GM18508 (cell line): ENCODE data around the gene ZNF497.
"Not testable (repeated sequence)": the region's sequence is repeated elsewhere in the genome, so short reads cannot be mapped to it uniquely, and the experiment has no call there.

ENCODE experiments used
- ATAC-seq: cut with Tn5 transposase; IDR thresholded peaks from one replicate; pipeline ENCODE4 v1.9.1; 2021; ENCODE audit warnings: moderate number of reproducible peaks; ENCODE audit not compliant: insufficient read depth, unreplicated experiment

ZNF497 gene

DNA sequence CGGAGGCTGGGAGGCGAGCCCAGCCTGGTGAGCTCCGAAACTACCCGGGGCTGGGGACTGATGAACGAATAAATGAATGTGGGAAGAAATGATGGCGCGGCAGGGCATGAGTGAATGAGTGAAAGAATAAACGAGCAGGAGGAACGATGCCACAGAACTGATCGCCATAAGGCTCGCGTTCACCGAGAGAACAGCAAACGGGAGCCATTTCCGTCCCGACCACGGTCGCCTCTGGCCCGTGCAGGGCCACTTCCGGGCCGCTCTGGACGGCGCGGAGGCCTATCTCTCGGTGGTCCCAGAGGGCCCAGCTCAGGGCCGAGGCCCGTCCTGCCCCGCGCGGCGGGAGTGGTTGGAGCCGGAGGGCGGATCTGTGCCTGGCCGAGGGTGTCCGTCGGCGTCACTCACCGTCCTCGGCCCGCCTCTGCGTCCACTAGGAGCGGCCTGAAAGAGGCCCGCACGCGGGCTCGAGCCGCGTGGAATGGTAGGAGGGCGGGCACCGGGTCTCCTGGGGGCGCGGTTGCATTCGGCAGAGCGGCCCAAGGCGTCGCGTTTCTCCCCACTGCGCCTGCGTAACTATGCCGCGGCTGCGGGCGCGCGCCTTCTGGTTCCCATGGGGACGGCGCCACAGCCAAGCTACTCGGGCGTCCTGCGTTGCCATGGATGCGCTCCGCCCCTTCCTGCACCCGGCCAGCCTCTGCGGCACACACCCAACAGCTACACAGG is at the start of gene ZNF497:
Gene ZNF497, minus strand, starts transcription at position 480 of the 723 bp plus-strand sequence. CDS start 5,116 bp downstream, outside the sequence.
- ATAC-seq: peak; percentile 61

DNA sequence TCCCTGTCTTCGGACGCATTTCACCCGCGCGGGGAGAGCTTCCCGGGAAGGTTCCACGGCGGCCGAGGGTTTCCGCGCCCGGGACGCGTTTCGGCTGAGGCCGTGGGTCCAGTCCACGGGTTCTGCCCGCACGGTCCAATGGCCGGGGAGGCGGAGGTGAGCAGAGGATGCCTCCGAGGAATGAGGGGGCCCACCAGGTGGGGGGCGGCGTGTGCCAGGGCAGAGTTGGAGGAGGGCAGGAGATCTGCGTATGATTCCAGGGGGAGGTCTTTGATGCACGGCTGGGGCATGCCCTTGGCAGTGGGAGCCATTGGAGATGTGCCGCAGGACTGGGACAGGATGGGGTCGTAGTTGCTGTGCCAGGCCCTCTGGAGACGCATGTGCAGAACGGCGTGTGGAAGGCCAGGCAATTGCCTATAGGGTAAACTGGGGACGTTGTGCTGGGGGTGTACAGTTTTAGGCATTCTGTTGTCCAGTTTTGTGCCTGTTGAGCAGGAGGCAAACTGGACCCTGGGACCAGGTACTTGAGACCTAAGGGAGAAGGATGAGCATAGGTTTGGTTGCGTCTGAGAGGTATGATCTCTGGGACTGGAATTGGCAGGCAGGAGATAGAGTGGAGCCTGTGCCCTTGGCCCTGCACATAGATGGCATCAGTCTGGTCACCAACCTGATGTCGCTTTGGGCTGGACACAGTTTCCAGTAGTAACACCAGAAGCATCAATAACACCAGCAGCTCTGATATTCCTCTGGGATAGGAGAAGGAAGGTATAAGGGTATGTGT is 46.6 kb upstream of the ZNF497 start:
- no peak for ATAC-seq

DNA sequence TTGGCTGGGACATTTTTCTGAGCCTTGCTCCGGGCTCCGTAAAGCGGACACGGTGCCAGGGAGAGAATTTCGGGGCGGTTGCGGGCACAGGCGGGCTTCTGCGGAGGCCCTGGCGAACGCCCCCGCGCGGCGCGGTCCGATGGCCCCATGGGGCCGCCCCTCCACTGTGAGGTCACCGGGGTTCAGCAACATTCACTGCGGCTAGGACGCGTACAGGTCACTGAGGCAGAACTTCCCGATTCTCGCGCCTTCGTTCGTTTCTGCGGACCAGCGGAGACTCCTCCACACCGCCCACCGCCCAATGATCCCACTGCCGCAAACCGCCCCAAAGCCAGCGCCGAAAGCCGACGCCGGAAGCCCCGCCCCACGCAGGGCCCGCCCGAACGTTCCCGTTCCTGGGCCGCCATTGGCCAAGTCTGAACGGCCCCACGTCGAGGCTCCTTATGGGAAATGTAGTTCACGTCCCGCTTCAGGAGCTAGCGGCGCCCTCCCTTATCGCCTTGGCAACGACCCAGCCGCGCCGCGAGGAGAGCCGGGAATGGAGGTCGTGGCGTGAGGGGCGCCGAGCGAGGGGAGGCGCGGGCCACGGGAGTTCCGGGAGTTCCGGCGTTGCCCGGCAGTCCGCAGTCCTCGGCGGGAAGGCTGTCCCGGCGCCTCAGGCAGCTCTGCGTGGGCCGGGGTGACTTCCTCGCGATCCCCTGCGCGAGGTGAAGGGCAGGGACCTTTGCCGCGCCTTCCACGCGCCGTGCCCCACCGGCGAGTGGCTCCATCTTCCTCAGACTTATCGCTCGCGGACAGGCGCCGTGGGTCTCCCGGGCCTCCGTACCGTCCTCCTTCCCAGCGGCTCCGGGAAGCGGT is 45.8 kb upstream of the ZNF497 start, which contains the start of gene ZNF584:
Gene ZNF584, plus strand, starts transcription at position 498 of the 858 bp plus-strand sequence. CDS start 499 bp downstream, outside the sequence.
- no peak for ATAC-seq

DNA sequence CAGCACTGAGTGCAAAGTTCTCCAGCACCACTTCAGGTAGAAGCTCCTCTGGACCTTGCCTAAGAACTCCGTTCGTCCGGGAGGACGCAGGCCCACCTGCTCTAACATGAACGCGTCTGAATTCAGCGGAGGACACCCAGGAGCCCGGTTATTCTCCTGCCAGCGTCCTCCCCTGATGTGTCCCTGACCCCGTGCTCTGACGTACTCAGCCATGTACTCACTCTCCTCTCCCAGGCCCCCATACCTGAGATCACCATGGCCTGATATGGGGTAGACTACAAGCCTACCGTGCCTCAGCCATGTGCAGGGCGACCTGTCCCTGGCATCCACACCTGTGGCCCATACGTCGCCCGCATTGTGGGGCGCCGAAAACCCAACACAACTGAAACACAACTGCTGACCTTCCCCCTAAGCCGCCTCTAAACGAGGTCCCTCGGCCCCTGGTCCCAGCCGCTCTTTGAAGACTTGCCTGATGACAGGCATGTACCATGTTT is 45.2 kb upstream of the ZNF497 start:
- ATAC-seq: no peak

DNA sequence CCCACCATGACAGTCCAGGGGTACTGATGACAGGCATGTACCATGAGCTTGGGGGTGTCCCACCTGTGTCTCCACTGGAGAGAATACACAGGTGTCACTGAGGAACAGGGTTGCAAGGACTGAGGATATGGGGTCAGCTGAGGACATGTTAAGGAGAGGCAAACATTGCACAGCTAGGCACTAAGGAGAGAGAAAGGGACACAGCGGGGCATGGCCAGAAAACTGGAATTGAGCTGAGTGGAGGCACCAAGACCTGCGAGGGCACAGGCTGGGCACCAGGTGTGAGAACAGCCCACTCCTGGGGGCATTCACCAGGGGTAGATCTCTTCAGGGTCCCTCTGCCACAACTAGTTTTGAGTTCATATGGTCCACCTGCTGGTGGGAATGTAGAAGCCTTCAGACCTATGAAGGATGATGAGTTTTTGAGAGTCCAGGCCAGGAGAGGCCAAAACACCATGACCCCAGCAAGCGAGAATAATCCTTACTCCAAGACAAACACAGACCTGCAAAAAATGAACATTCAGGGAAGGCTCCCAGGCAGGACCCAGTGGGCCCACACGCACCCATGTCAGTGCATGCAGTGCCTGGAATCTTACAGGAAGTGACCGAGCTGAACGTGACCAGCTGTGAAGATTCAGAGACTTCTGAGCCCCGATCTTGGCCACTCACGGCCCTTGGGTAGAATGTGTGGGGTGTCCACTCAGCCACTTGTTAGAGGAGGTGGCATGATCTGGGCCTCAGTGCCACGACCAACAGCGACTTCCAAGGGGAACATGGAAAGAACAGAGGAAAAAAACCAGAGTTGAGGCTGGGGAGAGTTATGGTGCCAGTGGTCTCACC is 44.5 kb upstream of the ZNF497 start:
- ATAC-seq: no peak

DNA sequence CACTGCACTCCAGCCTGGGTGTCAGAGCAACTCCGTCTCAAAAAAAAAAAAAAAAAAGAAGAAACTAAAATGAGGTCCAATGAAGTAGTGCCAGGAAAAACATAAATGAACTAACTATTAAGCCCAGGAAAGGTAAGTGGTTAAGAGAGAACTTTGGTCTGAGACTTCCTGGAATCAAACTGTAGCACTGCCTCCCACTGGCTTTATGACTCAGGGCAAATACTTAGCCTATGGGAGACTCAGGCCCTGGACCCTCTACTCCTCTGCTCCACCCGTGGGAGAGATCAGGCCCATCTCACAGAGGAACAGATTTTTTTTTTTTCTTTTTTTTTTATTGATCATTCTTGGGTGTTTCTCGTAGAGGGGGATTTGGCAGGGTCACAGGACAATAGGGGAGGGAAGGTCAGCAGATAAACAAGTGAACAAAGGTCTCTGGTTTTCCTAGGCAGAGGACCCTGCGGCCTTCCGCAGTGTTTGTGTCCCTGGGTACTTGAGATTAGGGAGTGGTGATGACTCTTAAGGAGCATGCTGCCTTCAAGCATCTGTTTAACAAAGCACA is 41.4 kb upstream of the ZNF497 start:
- ATAC-seq: not testable (repeated sequence)

DNA sequence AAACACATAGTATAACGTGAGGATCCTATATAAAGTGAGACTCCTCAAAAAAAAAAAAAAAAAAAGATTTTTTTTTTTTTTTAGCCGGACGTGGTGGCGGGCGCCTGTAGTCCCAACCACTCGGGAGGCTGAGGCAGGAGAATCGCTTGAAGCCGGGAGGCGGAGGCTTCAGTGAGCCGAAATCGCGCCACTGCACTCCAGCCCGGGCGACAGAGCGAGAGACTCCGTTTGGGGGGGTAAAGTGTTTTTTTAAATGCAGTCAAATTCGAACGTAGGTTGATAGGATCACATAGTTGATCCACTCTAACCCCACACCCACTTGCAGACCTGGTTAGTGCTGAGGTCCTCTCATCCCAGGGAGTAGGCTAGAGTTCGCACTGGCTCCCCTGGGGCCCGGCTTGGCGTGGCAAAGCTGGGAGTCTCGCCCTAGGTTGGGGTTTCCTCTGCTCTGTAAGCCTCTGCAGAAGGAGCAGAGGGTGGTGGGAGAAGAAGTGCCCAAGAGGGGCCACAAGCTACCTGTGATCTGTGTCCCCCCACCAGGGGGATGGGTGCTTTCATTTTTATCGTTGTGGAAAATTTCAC is 39.4 kb upstream of the ZNF497 start:
- ATAC-seq: no peak

DNA sequence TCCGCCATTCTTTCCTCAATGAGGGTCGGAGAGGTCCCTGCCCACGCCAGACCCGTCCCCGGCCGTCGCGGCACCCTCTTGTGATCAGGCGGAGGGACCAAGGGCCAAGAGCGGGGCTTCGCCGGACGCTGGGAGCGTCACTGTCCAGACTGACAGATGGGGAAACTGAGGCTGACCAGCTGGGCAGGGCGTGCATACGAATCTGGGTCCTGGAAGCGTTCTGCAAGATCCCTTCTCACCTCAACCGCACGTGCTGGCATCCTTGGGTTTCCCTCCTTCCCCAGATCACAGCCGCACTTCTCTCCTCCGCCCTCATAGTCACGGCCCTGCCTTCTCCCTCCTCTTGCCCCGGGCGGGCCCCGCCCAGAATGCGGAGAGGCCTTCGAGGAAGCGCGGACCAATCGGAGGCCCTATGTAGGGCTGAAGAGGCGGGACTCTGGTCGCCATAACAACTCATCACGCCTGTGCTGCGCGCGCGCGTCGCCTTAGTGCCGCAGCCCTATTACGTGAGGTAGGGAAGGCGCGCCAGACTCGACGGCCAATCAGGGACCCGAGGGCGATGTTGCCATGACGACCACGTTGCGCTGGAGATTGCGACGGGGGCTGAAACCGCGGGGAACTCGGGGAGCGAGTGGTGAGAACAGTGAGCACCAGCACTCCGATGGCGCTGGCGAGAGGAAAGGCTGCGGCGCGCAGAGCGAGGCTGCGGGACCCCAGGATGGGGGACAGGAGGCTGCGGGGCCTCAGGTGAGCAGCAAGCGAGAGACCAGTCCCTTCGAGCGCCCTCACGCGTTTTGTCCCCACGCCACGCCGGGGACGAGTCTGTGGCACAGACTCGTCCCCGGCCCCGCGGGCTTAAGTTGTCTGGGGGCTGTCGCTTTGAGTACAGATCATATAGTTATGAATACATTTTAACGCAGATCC is 38.6 kb upstream of the ZNF497 start:
- ATAC-seq: peak; percentile 94

DNA sequence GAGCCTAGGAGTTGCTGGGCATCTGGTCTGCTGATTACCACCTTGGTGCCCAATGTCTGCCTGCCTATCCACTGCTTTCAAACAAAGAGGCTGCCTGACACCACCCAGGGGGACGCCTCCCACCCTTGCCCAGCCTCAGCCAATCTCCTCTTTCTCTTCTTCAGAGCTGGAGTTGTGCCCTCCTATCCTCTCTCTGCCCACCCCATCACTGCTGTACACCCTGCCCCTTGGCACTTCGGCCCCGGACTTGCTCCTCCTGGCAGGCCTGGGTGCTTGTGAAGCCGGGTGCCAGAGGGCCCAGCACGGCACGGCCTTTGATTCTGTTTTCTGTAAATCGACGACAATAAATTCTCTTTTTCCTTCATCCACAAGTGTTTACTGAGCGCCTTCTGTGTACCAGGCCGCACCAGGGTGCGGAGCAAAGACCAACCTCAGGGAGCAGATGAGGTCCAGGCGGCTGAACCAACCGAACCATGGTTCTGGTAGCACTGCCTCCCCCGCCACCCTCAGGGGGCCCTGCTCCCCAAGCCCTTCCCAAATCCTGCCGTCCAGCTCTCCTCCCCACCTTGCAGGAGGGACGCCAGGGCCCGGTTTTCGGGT is 37.9 kb upstream of the ZNF497 start:
- ATAC-seq: no peak

DNA sequence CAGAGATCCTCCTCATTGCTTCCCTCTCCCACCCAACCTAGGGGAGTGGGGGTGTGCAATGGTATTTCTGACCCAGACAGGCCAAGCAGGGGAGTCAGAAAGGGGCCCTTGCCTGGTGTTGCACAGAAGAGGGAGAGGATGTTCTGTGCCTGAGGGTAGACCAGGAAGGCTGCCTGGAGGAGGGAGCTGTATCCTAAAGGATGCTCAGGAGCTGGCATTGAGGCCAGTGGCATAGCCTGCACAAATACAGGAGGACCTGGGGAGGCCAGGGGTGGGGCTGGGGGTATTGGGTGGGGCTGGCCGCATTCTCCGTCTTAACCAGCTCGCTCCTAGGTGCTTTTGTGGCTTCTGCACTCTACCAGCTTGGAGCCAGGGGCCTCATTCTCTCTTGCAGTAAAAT is 37.4 kb upstream of the ZNF497 start:
- ATAC-seq: no peak

DNA sequence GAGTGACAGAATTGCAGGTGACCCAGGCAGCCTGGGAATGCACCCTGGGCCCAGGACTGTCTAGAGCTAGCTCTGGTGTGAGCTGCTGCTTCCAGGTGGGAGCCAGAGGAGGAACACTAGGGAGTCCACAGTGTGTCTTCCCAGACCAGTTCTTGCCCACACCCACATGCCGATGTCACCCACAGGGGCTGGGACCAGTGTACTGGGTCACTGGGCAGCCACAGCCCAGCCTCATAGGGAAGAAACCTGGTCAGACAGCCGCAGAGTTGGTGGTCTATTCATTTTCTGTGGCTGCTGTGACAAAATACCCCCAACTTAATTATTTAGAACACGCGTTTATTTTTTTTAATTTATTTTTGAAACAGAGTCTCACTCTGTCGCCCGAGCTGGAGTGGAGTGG is 36.0 kb upstream of the ZNF497 start:
- ATAC-seq: no peak

DNA sequence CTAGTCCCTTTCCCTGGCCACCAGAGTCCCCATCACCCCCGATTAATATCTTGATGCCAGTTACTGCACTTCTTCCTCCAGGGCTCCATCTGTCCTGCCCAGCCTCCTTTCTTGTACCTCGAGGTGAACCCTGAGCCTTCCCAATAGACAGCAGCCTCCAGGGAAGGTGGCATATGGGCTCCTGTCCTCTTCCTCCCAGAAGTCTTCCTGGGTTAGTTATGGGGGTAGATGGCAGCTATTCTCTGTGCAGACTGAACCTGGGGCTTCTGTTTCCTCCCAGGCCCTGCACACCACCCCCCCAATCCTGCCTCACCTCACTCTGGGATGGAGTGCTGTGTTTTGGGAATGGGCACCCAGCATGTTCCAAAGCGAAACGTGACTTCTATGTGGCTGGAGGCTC is 35.5 kb upstream of the ZNF497 start:
- ATAC-seq: no peak

DNA sequence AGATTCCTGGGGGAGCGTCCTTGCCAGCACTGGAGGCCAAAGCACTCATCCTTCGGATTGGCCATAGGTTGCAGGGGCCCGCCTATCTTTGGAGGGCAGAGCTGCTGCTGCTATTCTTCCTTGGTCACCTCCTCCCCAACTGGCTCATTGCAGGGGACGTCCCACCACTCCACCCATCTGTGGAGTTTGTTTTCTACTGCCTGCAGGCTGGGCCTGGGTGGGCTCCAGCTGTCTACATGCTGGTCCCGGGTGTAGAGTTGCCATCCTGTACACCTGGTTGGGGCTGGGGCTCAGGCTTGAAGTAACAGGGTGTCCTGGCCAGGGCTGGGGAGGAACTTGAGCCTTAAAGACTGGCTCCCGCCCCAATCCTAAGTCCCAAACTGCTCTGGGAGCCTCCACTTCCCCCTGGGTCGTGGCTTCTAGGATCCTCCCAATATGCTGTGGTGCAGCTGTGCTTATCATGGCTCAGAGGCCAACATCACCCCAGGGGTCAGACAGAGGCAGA is 35.0 kb upstream of the ZNF497 start:
- no peak for ATAC-seq

DNA sequence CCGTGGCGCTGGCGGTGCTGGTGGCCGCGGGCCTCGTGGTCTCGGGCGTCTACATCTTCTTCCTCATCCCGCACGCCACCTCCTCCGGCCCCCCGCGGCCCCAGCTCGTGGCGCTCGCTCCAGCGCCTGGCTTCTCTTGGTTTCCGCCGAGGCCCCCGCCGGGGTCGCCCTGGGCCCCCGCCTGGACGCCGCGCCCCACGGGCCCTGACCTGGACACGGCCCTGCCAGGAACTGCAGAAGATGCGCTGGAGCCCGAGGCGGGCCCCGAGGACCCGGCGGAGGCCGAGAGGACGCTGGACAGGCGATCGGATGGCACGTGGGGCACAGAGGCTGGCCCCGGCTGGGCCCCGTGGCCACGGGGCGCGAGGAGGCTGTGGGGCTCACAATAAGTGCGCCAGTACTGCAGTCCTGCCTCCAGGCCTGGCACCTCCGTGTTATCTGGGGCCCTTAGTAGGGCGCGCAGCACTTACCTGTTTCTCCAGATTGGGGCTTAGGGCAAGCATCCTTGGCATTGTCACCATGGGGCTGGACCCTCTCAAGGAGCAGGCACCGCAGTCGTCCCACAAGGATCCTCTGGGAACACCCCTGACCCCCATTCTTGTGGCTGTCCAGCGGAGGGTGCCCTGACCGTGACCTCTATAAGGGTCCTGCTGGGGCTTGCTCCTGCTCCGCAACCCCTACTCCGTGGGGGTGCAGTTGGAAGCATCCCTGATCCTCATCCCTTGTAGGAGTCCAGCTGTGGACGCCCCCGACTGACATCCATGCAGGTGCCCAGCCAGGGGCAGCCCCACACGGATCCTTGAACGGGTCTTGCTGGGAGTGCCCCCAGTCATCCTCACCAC is 34.4 kb upstream of the ZNF497 start:
- ATAC-seq: no peak

DNA sequence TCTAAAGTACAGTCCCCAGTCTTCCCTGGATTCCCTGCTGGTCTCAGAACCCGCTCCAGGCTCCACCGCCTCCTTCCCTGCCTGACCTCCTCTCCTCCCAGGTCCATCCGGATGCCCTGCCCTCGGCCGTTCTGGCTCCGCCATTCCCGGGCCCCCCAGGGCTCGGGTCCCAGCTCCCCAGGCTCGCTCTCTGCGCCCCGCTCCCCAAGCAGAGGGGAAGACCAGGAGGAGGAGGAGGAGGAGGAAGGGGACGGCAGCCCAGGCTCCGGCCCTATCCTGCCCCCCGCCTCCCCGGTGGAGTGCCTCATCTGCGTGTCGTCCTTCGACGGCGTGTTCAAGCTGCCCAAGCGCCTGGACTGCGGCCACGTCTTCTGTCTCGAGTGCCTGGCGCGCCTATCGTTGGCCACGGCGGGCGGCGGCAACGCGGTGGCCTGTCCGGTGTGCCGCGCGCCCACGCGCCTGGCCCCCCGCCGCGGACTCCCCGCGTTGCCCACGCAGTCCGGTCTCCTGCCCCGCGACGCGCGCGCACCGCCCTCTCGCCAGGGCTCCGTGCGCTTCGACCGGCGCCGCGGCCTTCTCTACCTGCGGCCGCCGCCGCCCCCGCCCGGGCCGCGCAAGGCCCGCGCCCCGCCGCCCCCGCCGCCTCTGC is 33.6 kb upstream of the ZNF497 start:
- no peak for ATAC-seq
